ENCODE measurements around the gene DLG5. TPM values are rescaled to one million over a fixed set of nuclear protein-coding genes. Genes with fewer than 3 reads are reported as not detected.

DLG5 gene
- total and polyA plus RNA-seq, 2 experiments from 2014 or later: 4.4 to 27.9 TPM

DNA sequence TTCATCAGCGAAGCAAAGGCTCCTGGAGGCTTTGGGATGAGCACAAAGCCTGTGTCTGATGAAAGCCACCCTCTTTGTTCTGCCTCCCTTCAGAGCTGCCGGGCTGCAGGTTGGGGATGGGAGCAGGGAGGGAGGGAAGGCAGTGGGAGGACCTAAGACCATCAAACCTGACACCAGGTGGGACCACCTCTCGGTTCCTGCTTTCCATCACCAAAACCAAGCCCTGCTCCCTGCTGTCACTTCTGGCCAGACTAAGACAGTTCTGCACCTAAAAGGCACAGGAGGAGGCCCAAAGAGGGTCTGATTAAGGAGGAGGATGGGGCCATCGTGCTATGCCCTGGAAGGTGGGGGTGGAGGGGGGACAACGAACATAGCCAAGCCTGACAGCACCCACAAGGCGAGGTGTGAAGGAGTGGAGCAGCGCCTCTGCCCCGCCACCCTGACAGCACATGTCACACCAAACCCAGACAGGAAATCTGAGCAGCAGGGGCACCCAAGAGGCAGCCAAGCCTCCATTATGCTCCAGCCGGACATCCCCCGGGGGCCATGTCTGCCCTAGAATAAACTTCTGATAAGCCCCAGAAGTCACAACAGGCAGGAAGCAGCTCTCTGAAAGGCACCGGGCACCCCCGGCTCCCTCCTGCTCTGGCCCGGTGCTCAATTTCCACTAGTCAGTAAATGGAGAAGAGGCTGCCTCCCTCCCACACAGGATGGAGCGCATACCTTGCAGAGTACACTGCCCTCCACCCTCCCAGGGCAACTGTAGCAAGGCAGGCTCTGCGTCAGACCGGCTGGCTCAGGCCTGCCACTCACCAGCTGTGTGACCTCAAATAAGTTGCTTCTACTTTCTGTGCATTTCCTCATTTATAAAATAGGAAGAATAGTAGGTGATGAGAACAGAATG is 48.9 kb downstream of the DLG5 start:
- Histone ChIP-seq H3K36me3 (ENCODE audit: low read depth) (no peaks in the 10 kb centered on the region), H3K4me1 (ENCODE audit: insufficient read depth) (peaks cover 12% of the 10 kb centered on the region), H3K9me3 (ENCODE audit: low read depth) (no peaks in the 10 kb centered on the region), H3K27me3 (replicated peaks; ENCODE audit: insufficient read depth) (no peaks in the 10 kb centered on the region), H3K27ac (no peak overlapping the region), H4K20me1 (ENCODE audit: insufficient read depth) (peaks cover 18% of the 10 kb centered on the region; the same call in 1 of the 2 replicates), H3K4me3 (no peak overlapping the region), H3K9ac (no peak overlapping the region), H2AFZ (no peak overlapping the region), H3K4me2 (ENCODE audit: unreplicated experiment) (no peak overlapping the region), H3K9me2 (ENCODE audit: insufficient read depth) (no peaks in the 10 kb centered on the region), H3F3A (ENCODE audit: insufficient read depth) (peaks cover 11% of the 10 kb centered on the region), H3K79me2 (ENCODE audit: insufficient read depth) (peaks cover 80% of the 10 kb centered on the region)
- peak; percentile 31 for DNase-seq
- 76 to 77% methylated on average over 9 to 14 of the region's 16 CpGs for WGBS, 2 experiments (ENCODE audit: low coverage in 1 of 2, low lambda C conversion rate in 2 of 2, missing lambda C conversion rate in 2 of 2)
- in situ Hi-C loops (cut with MboI): no loop called here
- TF ChIP-seq EZH2 (IDR thresholded peaks at IDR 0.05; ENCODE audit: insufficient read depth, poor library complexity, severe bottlenecking) (no peak), EZH2phosphoT487 (IDR thresholded peaks at IDR 0.05; ENCODE audit: insufficient read depth, low read depth) (no peak)

GRCh38 chr10:77875730-77876129 is 50.8 kb downstream of the DLG5 start:
- 85 to 93% methylated on average over 5 of the region's 5 CpGs for WGBS, 2 experiments (ENCODE audit: low coverage in 1 of 2, low lambda C conversion rate in 2 of 2, missing lambda C conversion rate in 2 of 2)

DNA sequence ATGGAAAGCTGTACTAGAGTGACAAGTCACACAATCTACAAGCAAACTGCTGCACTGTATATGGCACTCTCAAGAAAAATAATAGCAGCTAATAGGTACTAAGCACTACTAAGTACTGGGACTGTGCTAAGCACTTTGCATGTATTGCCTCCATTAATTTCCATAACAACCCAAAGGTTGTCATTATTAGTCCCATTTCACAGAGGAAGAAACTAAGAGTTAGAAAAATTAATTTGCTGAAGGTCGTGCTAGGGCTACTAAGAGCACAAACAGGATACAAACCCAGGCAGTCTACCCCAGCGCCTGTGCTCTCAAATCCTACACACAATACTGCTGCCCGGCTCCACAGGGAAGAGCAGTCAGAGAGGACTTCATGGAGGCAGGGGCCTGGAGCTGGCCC is 51.7 kb downstream of the DLG5 start:
- H3K4me3 ChIP-seq: no peak overlapping the region
- H4K20me1 ChIP-seq (ENCODE audit: insufficient read depth): peaks cover 22% of the 10 kb centered on the region; the same call in 1 of the 2 replicates
- TF ChIP-seq EZH2 (IDR thresholded peaks at IDR 0.05; ENCODE audit: insufficient read depth, poor library complexity, severe bottlenecking) (no peak), EZH2phosphoT487 (IDR thresholded peaks at IDR 0.05; ENCODE audit: insufficient read depth, low read depth) (no peak)
- DNase-seq: no peak
- no peaks in the 10 kb centered on the region for H3K9me2 ChIP-seq (ENCODE audit: insufficient read depth)
- peaks cover 21% of the 10 kb centered on the region for H3K4me1 ChIP-seq (ENCODE audit: insufficient read depth)
- no peaks in the 10 kb centered on the region for H3K27me3 ChIP-seq (replicated peaks; ENCODE audit: insufficient read depth)
- in situ Hi-C loops (cut with MboI): no loop called here
- no peak overlapping the region for H3K27ac ChIP-seq
- H2AFZ ChIP-seq: no peak overlapping the region
- no peak overlapping the region for H3K4me2 ChIP-seq (ENCODE audit: unreplicated experiment)
- peaks cover 53% of the 10 kb centered on the region for H3K79me2 ChIP-seq (ENCODE audit: insufficient read depth)
- no peaks in the 10 kb centered on the region for H3K9me3 ChIP-seq (ENCODE audit: low read depth)
- H3K9ac ChIP-seq: no peak overlapping the region
- WGBS, 2 experiments (ENCODE audit: low coverage in 1 of 2, low lambda C conversion rate in 2 of 2, missing lambda C conversion rate in 2 of 2): 98% methylated on average over 3 of the region's 3 CpGs
- no peaks in the 10 kb centered on the region for H3K36me3 ChIP-seq (ENCODE audit: low read depth)
- peaks cover 11% of the 10 kb centered on the region for H3F3A ChIP-seq (ENCODE audit: insufficient read depth)

More at GRCh38 chr10:77875730-77876129, 50.8 kb downstream of the DLG5 start:
- Histone ChIP-seq H3K36me3 (ENCODE audit: low read depth) (no peaks in the 10 kb centered on the region), H3K9me3 (ENCODE audit: low read depth) (no peaks in the 10 kb centered on the region), H3K27ac (no peak overlapping the region), H3F3A (ENCODE audit: insufficient read depth) (peaks cover 11% of the 10 kb centered on the region), H3K9ac (no peak overlapping the region), H3K9me2 (ENCODE audit: insufficient read depth) (no peaks in the 10 kb centered on the region), H4K20me1 (ENCODE audit: insufficient read depth) (peaks cover 19% of the 10 kb centered on the region; the same call in 1 of the 2 replicates), H3K4me3 (no peak overlapping the region), H3K4me1 (ENCODE audit: insufficient read depth) (peaks cover 13% of the 10 kb centered on the region), H3K27me3 (replicated peaks; ENCODE audit: insufficient read depth) (no peaks in the 10 kb centered on the region), H3K79me2 (ENCODE audit: insufficient read depth) (peaks cover 62% of the 10 kb centered on the region), H2AFZ (no peak overlapping the region), H3K4me2 (ENCODE audit: unreplicated experiment) (no peak overlapping the region)
- in situ Hi-C loops (cut with MboI): no loop called here
- TF ChIP-seq EZH2phosphoT487 (IDR thresholded peaks at IDR 0.05; ENCODE audit: insufficient read depth, low read depth): no peak
- DNase-seq: no peak

DNA sequence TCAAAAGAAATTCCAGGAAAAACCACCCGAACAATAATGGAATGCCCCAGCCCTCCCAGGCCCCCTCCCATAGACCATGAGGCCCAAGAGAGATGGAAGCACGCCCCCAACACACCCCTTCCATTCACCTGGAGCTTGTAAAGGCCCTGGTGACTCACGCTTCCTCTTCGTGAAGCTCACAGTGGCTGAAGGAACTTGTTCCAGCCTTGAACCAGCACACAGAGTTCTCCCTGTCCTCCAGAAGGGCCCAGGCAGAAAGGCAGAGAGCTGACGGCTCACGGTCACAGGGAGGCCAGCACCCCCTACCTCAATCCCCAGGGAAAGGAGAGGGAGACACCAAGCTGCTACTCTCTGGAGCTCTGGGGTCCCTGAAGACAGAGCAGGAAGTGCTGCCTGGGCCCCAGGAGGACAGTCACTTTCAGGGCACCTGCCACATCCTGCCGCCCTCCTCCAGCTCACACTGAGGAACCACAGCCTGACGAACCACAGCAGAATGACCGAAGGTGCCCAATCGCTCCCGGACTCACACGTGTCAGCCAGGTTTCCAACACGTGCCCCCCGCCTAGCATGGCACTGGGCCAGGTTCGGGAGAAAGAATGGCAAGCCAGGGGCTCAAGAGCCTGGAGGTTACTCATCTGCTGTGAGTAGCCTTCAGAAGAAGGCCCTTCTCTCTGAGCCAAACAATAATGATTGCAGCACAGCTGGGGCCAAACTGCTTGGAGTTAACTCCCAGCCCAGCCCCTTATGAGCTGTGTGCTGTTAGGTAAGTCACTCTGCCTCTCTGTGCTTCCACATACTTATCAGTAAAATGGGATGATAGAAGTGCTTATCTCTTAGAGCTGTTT is 52.8 kb downstream of the DLG5 start:
- Histone ChIP-seq H3K4me2 (ENCODE audit: unreplicated experiment) (no peak overlapping the region), H3F3A (ENCODE audit: insufficient read depth) (peaks cover 11% of the 10 kb centered on the region), H3K4me1 (ENCODE audit: insufficient read depth) (peaks cover 28% of the 10 kb centered on the region), H3K79me2 (ENCODE audit: insufficient read depth) (peaks cover 42% of the 10 kb centered on the region), H2AFZ (no peak overlapping the region), H3K4me3 (no peak overlapping the region), H3K9ac (no peak overlapping the region), H3K9me3 (ENCODE audit: low read depth) (no peaks in the 10 kb centered on the region), H4K20me1 (ENCODE audit: insufficient read depth) (peaks cover 22% of the 10 kb centered on the region; the same call in 1 of the 2 replicates), H3K27me3 (replicated peaks; ENCODE audit: insufficient read depth) (no peaks in the 10 kb centered on the region), H3K9me2 (ENCODE audit: insufficient read depth) (no peaks in the 10 kb centered on the region), H3K36me3 (ENCODE audit: low read depth) (no peaks in the 10 kb centered on the region), H3K27ac (no peak overlapping the region)
- WGBS, 2 experiments (ENCODE audit: low coverage in 1 of 2, low lambda C conversion rate in 2 of 2, missing lambda C conversion rate in 2 of 2): 33% methylated on average over 15 of the region's 15 CpGs
- peak; percentile 69 for DNase-seq
- in situ Hi-C loops (cut with MboI): no loop called here
- TF ChIP-seq EZH2 (IDR thresholded peaks at IDR 0.05; ENCODE audit: insufficient read depth, poor library complexity, severe bottlenecking) (no peak), EZH2phosphoT487 (IDR thresholded peaks at IDR 0.05; ENCODE audit: insufficient read depth, low read depth) (no peak)
